NCI-H128 (cell line): ENCODE results near the gene PIK3CA.
A peak's percentile ranks its signal among the peaks of the same experiment; 100 is the strongest.
"Not testable (repeated sequence)": the region's sequence is repeated elsewhere in the genome, so short reads cannot be mapped to it uniquely, and the experiment has no call there.

Experiments
- DNase-seq: peaks from one replicate; lab custom pipeline; 2025; ENCODE audit not compliant: unreplicated experiment; lab: John Stamatoyannopoulos, UW

PIK3CA gene

GRCh38 chr3:179147873-179148615 lies at the start of gene PIK3CA:
TSS of gene PIK3CA (plus strand) at chr3:179148357. CDS start at chr3:179198826, 50,469 bp downstream.
- peak; percentile 94 for DNase-seq

- DNase-seq: no peak
Observed at GRCh38 chr3:179098388-179099077, 49.6 kb upstream of the PIK3CA start.

GRCh38 chr3:179100652-179101051 lies 47.5 kb upstream of the PIK3CA start:
- no peak for DNase-seq

- no peak for DNase-seq
Observed at GRCh38 chr3:179105881-179106280, 42.3 kb upstream of the PIK3CA start.

- DNase-seq: no peak
Observed at GRCh38 chr3:179107617-179108016, 40.5 kb upstream of the PIK3CA start.

- no peak for DNase-seq
Observed at GRCh38 chr3:179108086-179108485, 40.1 kb upstream of the PIK3CA start.

GRCh38 chr3:179113903-179114302 lies 34.3 kb upstream of the PIK3CA start:
- no peak for DNase-seq

GRCh38 chr3:179115444-179115843 lies 32.7 kb upstream of the PIK3CA start:
- not testable (repeated sequence) for DNase-seq

GRCh38 chr3:179116816-179117215 lies 31.3 kb upstream of the PIK3CA start:
- DNase-seq: no peak

- not testable (repeated sequence) for DNase-seq
Observed at GRCh38 chr3:179132191-179132890, 15.8 kb upstream of the PIK3CA start.

GRCh38 chr3:179133575-179133974 lies 14.6 kb upstream of the PIK3CA start:
- DNase-seq: no peak

GRCh38 chr3:179136195-179136594 lies 12.0 kb upstream of the PIK3CA start:
- no peak for DNase-seq

- DNase-seq: no peak
Observed at GRCh38 chr3:179141890-179142289, 6.3 kb upstream of the PIK3CA start.

- peak; percentile 24 for DNase-seq
Observed at GRCh38 chr3:179146911-179147513, 1.1 kb upstream of the PIK3CA start.

GRCh38 chr3:179147514-179147872 lies 664 bp upstream of the PIK3CA start:
- no peak for DNase-seq

GRCh38 chr3:179148616-179149405 lies 654 bp downstream of the PIK3CA start:
- DNase-seq: no peak

GRCh38 chr3:179149406-179149867 lies 1.3 kb downstream of the PIK3CA start:
- DNase-seq: no peak

- no peak for DNase-seq
Observed at GRCh38 chr3:179149951-179150350, 1.8 kb downstream of the PIK3CA start.

- DNase-seq: no peak
Observed at GRCh38 chr3:179150610-179151009, 2.5 kb downstream of the PIK3CA start.

GRCh38 chr3:179151474-179151873 lies 3.3 kb downstream of the PIK3CA start:
- DNase-seq: no peak

GRCh38 chr3:179156170-179156569 lies 8.0 kb downstream of the PIK3CA start:
- no peak for DNase-seq
